ENCODE results near the gene SERTAD3.

GRCh38 chr19:40493778-40494177 is 49.6 kb upstream of the SERTAD3 start:
- TF ChIP-seq CTCF (IDR thresholded peaks at IDR 0.05) = no peak
- no peak for TF ChIP-seq EZH2 (IDR thresholded peaks at IDR 0.05)
- TF ChIP-seq EZH2phosphoT487 (IDR thresholded peaks at IDR 0.05) = no peak
